Stomach (tissue), 4 donors: ENCODE data around the gene MYO3B.

ENCODE experiments used
- CTCF ChIP-seq, 7 experiments: fragments of 450-650 bp in 4 of 7; fragments of 200-600 bp in 3 of 7; sonication (generic) in 3 of 7; IDR thresholded peaks; one replicate each; pipeline ENCODE4 v1.5.1; 2016 to 2019; ENCODE audit warnings: antibody characterized with exemption in 7 of 7, control low read depth in 2 of 7, mild to moderate bottlenecking in 1 of 7
- POLR2AphosphoS5 ChIP-seq, 3 donors: sonication (generic); formaldehyde crosslinking; IDR thresholded peaks; one replicate each; pipeline ENCODE4 v1.6.1; 2016; ENCODE audit warnings: antibody characterized with exemption in 3 of 3

- TF ChIP-seq CTCF (IDR thresholded peaks at IDR 0.05) (no peak), POLR2AphosphoS5 (IDR thresholded peaks at IDR 0.05) (no peak)
These were observed 40.5 kb downstream of the MYO3B start for GRCh38 chr2:170218456-170218855.
